ENCODE results near the gene GPN1. TPM values are rescaled to one million over a fixed set of nuclear protein-coding genes. Genes with fewer than 3 reads are reported as not detected.
"Not testable (repeated sequence)": the region's sequence is repeated elsewhere in the genome, so short reads cannot be mapped to it uniquely, and the experiment has no call there.

Gene GPN1
- total and polyA plus RNA-seq, 3 donors from 2014 or later = 28.8 to 77.5 (median 29.3) TPM

- 78 to 92% methylated on average over 1 of the region's 1 CpG for WGBS, 2 donors
- Histone ChIP-seq H3K27ac (no peak overlapping the region), H3K36me3 (ENCODE audit: low read depth, missing control alignments) (no peaks in the 10 kb centered on the region), H3K4me1 (peaks cover 11% of the 10 kb centered on the region), H3K9me3 (no peaks in the 10 kb centered on the region), H3K27me3 (no peaks in the 10 kb centered on the region), H3K4me3 (no peak overlapping the region)
- intact Hi-C loops (cut with DNase I; ENCODE audit: low total_unique reads) = no loop called here
- no peak for DNase-seq
- no peak for TF ChIP-seq POLR2A (IDR thresholded peaks at IDR 0.05)
- no peak for TF ChIP-seq CTCF (IDR thresholded peaks at IDR 0.05)
Observed at GRCh38 chr2:27667446-27667845, 38.6 kb downstream of the GPN1 start.

- no peak for DNase-seq
- no peak for TF ChIP-seq CTCF (IDR thresholded peaks at IDR 0.05)
- no peak for TF ChIP-seq POLR2A (IDR thresholded peaks at IDR 0.05)
- Histone ChIP-seq H3K4me3 (no peak overlapping the region), H3K27me3 (no peaks in the 10 kb centered on the region), H3K36me3 (ENCODE audit: low read depth, missing control alignments) (no peaks in the 10 kb centered on the region), H3K27ac (no peak overlapping the region), H3K9me3 (no peaks in the 10 kb centered on the region), H3K4me1 (no peaks in the 10 kb centered on the region)
- intact Hi-C loops (cut with DNase I; ENCODE audit: low total_unique reads) = no loop called here
- 93 to 97% methylated on average over 4 of the region's 4 CpGs for WGBS, 2 donors
Observed at GRCh38 chr2:27671235-27671634, 42.4 kb downstream of the GPN1 start.

- no peaks in the 10 kb centered on the region for H3K4me1 ChIP-seq
- intact Hi-C loops (cut with DNase I; ENCODE audit: low total_unique reads) = no loop called here
- TF ChIP-seq POLR2A (IDR thresholded peaks at IDR 0.05) = no peak
- no peaks in the 10 kb centered on the region for H3K27me3 ChIP-seq
- no peak for DNase-seq
- WGBS, 2 donors = 74 to 79% methylated on average over 5 of the region's 5 CpGs
- H3K9me3 ChIP-seq = no peaks in the 10 kb centered on the region
- H3K4me3 ChIP-seq = no peak overlapping the region
- no peaks in the 10 kb centered on the region for H3K36me3 ChIP-seq (ENCODE audit: low read depth, missing control alignments)
- no peak overlapping the region for H3K27ac ChIP-seq
Observed at GRCh38 chr2:27672723-27673486, 44.1 kb downstream of the GPN1 start.

GRCh38 chr2:27680571-27680970, 51.7 kb downstream of the GPN1 start:
- WGBS, 2 donors = 85 to 90% methylated on average over 2 of the region's 2 CpGs
- Histone ChIP-seq H3K27ac (no peak overlapping the region), H3K27me3 (no peaks in the 10 kb centered on the region), H3K4me1 (no peaks in the 10 kb centered on the region), H3K4me3 (no peak overlapping the region), H3K9me3 (no peaks in the 10 kb centered on the region), H3K36me3 (ENCODE audit: low read depth, missing control alignments) (no peaks in the 10 kb centered on the region)
- TF ChIP-seq POLR2A (IDR thresholded peaks at IDR 0.05) (no peak), CTCF (IDR thresholded peaks at IDR 0.05) (no peak)
- no peak for DNase-seq
- intact Hi-C loops (cut with DNase I; ENCODE audit: low total_unique reads) = no loop called here

- TF ChIP-seq CTCF (IDR thresholded peaks at IDR 0.05) (no peak), POLR2A (IDR thresholded peaks at IDR 0.05) (no peak)
- H3K9me3 ChIP-seq = no peaks in the 10 kb centered on the region
- WGBS, 2 donors = 95 to 100% methylated on average over 1 of the region's 1 CpG
- intact Hi-C loops (cut with DNase I; ENCODE audit: low total_unique reads) = no loop called here
- H3K27ac ChIP-seq = no peak overlapping the region
- no peak overlapping the region for H3K4me3 ChIP-seq
- no peaks in the 10 kb centered on the region for H3K27me3 ChIP-seq
- no peaks in the 10 kb centered on the region for H3K4me1 ChIP-seq
- no peak for DNase-seq
- H3K36me3 ChIP-seq (ENCODE audit: low read depth, missing control alignments) = no peaks in the 10 kb centered on the region
Observed at GRCh38 chr2:27681841-27682240, 53.0 kb downstream of the GPN1 start.

GRCh38 chr2:27682334-27682771, 53.5 kb downstream of the GPN1 start:
- H3K36me3 ChIP-seq (ENCODE audit: low read depth, missing control alignments); H3K9me3 ChIP-seq; H3K27me3 ChIP-seq; H3K4me1 ChIP-seq; H3K4me3 ChIP-seq; intact Hi-C loops (cut with DNase I; ENCODE audit: low total_unique reads); H3K27ac ChIP-seq; DNase-seq: not testable (repeated sequence)
- 90 to 93% methylated on average over 7 of the region's 7 CpGs for WGBS, 2 donors
